Lung (tissue), 13 donors: ENCODE results near the gene SMC3. TPM values are rescaled to one million over a fixed set of nuclear protein-coding genes. Genes with fewer than 3 reads are reported as not detected.

Source experiments
- ATAC-seq: fragments of 200-7000 bp; cut with Tn5 transposase; one replicate; pipeline ENCODE4 v1.9.1; 2020; ENCODE audit warnings: moderate number of reproducible peaks; ENCODE audit not compliant: insufficient read depth, low FRiP score
- DNase-seq, 3 donors: peaks; one replicate each; pipeline ENCODE4 v3.0.0-alpha.2; 2013 to 2017
- H3K27ac ChIP-seq, 2 donors: one replicate each; pipeline ENCODE4 v1.5.1; 2013; ENCODE audit warnings: mild to moderate bottlenecking in 2 of 2, moderate library complexity in 2 of 2, control low read depth in 1 of 2, inconsistent platforms in 1 of 2, low read depth in 1 of 2, low read length in 1 of 2
- H3K27me3 ChIP-seq, 3 donors: one replicate each; pipeline ENCODE4 v1.5.1; 2013; ENCODE audit warnings: low read length in 2 of 3; ENCODE audit not compliant: control insufficient read depth in 3 of 3, insufficient read depth in 3 of 3
- H3K36me3 ChIP-seq, 4 donors: one replicate each; pipeline ENCODE4 v1.5.1; 2013; ENCODE audit warnings: low read length in 4 of 4, mild to moderate bottlenecking in 1 of 4, moderate library complexity in 1 of 4; ENCODE audit not compliant: control insufficient read depth in 4 of 4, insufficient read depth in 4 of 4
- H3K4me1 ChIP-seq, 5 donors: one replicate each; pipeline ENCODE4 v1.5.1; 2013; ENCODE audit warnings: low read length in 5 of 5, mild to moderate bottlenecking in 2 of 5, moderate library complexity in 1 of 5; ENCODE audit not compliant: control insufficient read depth in 5 of 5, insufficient read depth in 5 of 5
- H3K4me3 ChIP-seq: one replicate; pipeline ENCODE4 v1.5.1; 2013; ENCODE audit warnings: mild to moderate bottlenecking, control low read depth, moderate library complexity
- H3K9ac ChIP-seq, 2 donors: one replicate each; pipeline ENCODE4 v1.5.1; 2013; ENCODE audit warnings: low read length in 2 of 2, control low read depth in 1 of 2; ENCODE audit not compliant: insufficient read depth in 1 of 2
- H3K9me3 ChIP-seq, 4 donors: one replicate each; pipeline ENCODE4 v1.5.1; 2013; ENCODE audit warnings: low read length in 3 of 4, mild to moderate bottlenecking in 1 of 4, moderate library complexity in 1 of 4; ENCODE audit not compliant: control insufficient read depth in 4 of 4, insufficient read depth in 3 of 4
- CTCF ChIP-seq: IDR thresholded peaks from 2 replicates; pipeline ENCODE4 v1.5.1; 2012; ENCODE audit warnings: mild to moderate bottlenecking; ENCODE audit errors: control extremely low read depth, extremely low read depth
- WGBS, 2 donors: extraction: QIAGEN DNeasy Blood & Tissue Kit; methylation state at CpG; one replicate each; pipeline ENCODE4 v1.1.7; 2013; 5-methylcytosine and 5-hydroxymethylcytosine counted together
- polyA plus RNA-seq, 2 donors: library from polyadenylated mRNA; stranded (reverse); fragments of 200-250 nt; gene quantifications; one replicate each; pipeline ENCODE4 v1.2.1, GENCODE V29; 2013
- small RNA-seq: library from RNA; depleted of rRNA; stranded (forward); fragments of <200 nt; gene quantifications from one replicate; pipeline ENCODE3, GENCODE V24; 2014; ENCODE audit warnings: low replicate concordance
- total RNA-seq, 2 donors: library from RNA; depleted of rRNA in 1 of 2; stranded (reverse); fragments of >200 nt in 1 of 2; gene quantifications; one replicate each; pipeline ENCODE4 v1.2.1, GENCODE V29; 2014 to 2021
- donor health status: control.
- donor health status: control.
- donor health status: Bipolar disorder and iron deficiency.
- donor health status: healthy.
- donor health status: DM: yes; HTN: yes; CAD: no.

The SMC3 gene
- total and polyA plus RNA-seq, 4 donors: 11.9 to 41.3 (median 20.2) TPM

GRCh38 chr10:110651044-110651958 lies 83.8 kb downstream of the SMC3 start:
- DNase-seq (no peak), ATAC-seq (no peak)
- Histone ChIP-seq H3K4me3 (no peak overlapping the region), H3K27me3 (peaks cover 0 to 56% (median 23%) of the 10 kb centered on the region in 3 donors), H3K4me1 (peaks cover 0 to 17% (median 0%) of the 10 kb centered on the region in 5 donors), H3K27ac (peak overlapping the region in 1 of 2 donors; percentile 73), H3K9ac (no peak overlapping the region), H3K9me3 (peaks cover 0 to 1% (median 0%) of the 10 kb centered on the region in 4 donors), H3K36me3 (no peaks in the 10 kb centered on the region)
- WGBS, 2 donors: 23 to 45% methylated on average over 12 of the region's 12 CpGs
- TF ChIP-seq CTCF: no peak

GRCh38 chr10:110652475-110653118 lies 85.1 kb downstream of the SMC3 start:
- peaks cover 0 to 47% (median 13%) of the 10 kb centered on the region in 3 donors for H3K27me3 ChIP-seq
- no peak for ATAC-seq
- no peak for TF ChIP-seq CTCF

More at GRCh38 chr10:110652475-110653118, 85.1 kb downstream of the SMC3 start:
- peaks cover 0 to 1% (median 0%) of the 10 kb centered on the region in 4 donors for H3K9me3 ChIP-seq
- no peak for DNase-seq
- H3K9ac ChIP-seq: no peak overlapping the region
- H3K4me1 ChIP-seq: peaks cover 0 to 17% (median 0%) of the 10 kb centered on the region in 5 donors
- H3K4me3 ChIP-seq: no peak overlapping the region
- no peaks in the 10 kb centered on the region for H3K36me3 ChIP-seq
- H3K27ac ChIP-seq: peak overlapping the region in 1 of 2 donors; percentile 24
- 78 to 83% methylated on average over 6 of the region's 6 CpGs for WGBS, 2 donors

Small RNA genes within 50 kb of the gene (small RNA-seq; reads per million reads assigned to genes)
- gene RF00019: not detected

Other genes with a start within 250 kb of the SMC3 start
- gene DUSP5, start 69.8 kb upstream of the SMC3 start, total RNA-seq: 10 to 100 TPM; 10.3 to 13.5 TPM
- gene DUSP5, start 69.8 kb upstream of the SMC3 start, polyA plus RNA-seq: 10 to 100 TPM; 12.3 to 16.4 TPM
- gene RBM20, start 76.6 kb downstream of the SMC3 start, total RNA-seq: 1 to 10 TPM; 1.0 to 3.3 TPM
- gene RBM20, start 76.6 kb downstream of the SMC3 start, polyA plus RNA-seq: under 1 TPM; 0.25 to 0.31 TPM